GM21786 (cell line): ENCODE results near the gene RPS10.

Experiments used
- ATAC-seq: cut with Tn5 transposase; IDR thresholded peaks from one replicate; pipeline ENCODE4 v1.9.1; 2021; ENCODE audit not compliant: unreplicated experiment

The RPS10 gene

GRCh38 chr6:34425498-34426410 is at the start of gene RPS10:
Gene RPS10, minus strand, starts transcription at chr6:34426069. Its CDS starts 848 bp downstream, at chr6:34425221.
- ATAC-seq: peak; percentile 85

GRCh38 chr6:34475238-34475682 is 49.4 kb upstream of the RPS10 start:
- no peak for ATAC-seq

GRCh38 chr6:34474754-34475153 is 48.9 kb upstream of the RPS10 start:
- no peak for ATAC-seq

- ATAC-seq: no peak
Measured at GRCh38 chr6:34473967-34474366, 48.1 kb upstream of the RPS10 start.

DNA sequence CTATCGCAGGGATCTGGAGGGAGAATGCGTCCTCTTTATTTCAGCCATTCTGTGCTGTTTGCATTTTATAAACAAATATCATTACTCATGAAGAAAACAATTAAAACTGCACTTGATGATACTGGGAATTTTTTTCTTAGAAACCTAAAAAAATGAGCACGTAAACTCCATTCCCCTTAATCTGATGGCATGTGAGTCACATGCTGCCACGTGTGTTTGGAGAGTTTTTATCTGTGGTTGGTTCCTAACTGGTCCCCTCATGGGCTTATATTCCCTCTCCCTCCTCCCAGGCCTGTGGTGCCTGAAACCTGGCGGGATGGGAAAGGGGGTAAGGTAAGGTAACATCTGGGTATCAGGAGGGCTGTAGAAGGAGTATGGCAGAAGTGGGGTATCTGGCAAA is 46.6 kb upstream of the RPS10 start:
- ATAC-seq: no peak

DNA sequence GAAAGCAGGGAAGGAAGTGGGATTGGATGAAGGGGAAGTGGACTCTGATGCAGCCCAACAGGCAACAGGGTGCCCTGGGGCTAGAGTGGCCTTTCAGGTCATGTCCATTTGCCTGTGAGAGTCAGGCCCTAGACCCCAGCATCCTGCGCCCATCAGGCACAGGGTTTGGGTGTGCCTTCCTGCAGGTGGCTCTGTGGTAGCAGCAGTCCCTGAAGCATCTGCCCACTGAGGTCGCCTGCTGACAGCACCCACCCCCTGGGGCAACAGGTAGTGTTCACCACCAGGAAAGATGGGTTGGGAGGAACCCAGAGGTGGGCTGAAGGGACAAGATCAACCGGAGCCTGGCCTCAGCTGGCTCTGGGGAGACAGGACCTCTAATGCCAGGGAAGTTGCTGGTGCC is 43.6 kb upstream of the RPS10 start:
- ATAC-seq: no peak

DNA sequence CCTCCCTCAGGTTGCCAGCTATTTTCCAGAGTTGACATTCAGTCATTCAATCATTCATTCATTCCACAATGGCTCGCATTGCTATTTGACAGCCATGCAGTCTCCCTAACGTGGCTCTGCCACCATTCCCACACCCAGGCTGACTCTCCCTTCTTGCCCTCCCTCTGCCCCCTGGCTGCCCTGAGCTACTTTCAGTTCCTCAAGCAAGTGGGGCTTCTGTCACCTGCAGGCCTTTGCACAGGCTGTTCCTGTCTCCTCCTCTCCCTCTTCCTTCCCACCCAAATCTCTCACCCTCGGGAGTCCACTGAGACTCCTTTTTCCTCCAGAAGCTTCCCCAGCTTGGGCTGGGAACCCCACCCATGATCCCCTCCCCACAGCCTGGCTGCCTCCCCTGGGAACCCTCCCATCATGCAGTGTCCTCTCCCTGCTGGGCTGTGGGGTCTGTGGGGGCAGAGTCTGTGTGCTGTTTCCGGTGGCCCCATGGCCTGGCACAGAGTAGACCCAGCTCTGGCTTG is 42.6 kb upstream of the RPS10 start:
- peak; percentile 77 for ATAC-seq

- ATAC-seq: no peak
Measured at GRCh38 chr6:34466242-34467185, 40.6 kb upstream of the RPS10 start.

GRCh38 chr6:34465531-34466241 is 39.8 kb upstream of the RPS10 start, which contains the start of gene PACSIN1:
Gene PACSIN1, plus strand, starts transcription at chr6:34466076. Its CDS starts 60,230 bp downstream, at chr6:34526306.
- ATAC-seq: no peak

DNA sequence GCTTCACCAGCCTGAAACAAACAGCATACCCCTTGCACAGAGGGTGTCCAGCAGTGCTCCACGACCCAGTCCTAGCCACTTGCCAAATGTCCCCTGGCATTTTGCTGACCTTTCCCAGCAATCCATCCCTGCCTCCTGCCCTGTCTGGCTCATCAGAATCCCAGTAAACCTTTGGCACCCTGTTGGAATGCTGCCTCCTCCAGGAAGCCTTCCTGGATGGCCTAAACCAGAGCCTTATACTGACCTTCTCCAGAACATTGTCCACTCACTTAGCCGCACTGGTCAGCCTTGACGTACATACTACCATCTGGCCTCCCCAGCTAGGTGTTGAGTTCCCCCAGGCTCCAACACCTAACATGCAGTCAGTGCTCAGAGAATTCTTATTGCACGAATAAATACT is 38.0 kb upstream of the RPS10 start:
- no peak for ATAC-seq

DNA sequence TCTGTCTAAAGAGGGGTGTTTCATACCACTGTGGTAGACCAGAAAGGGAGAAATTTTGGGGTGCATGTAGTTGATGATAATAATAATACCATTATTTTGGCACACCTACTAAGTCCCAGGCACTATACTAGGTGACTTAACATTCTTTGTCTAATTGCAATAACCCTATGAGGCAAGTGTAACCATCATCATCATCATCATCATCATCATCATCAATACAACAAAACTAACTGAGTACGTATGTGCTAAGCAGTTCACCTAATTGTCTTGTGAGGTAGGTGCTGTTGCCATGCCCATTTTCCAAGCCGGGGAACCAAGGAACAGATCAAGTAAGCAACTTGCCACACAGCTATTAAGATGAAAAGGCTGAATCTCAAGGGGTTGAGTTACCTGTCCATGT is 37.4 kb upstream of the RPS10 start:
- no peak for ATAC-seq

GRCh38 chr6:34462551-34462971 is 36.7 kb upstream of the RPS10 start:
- ATAC-seq: no peak

DNA sequence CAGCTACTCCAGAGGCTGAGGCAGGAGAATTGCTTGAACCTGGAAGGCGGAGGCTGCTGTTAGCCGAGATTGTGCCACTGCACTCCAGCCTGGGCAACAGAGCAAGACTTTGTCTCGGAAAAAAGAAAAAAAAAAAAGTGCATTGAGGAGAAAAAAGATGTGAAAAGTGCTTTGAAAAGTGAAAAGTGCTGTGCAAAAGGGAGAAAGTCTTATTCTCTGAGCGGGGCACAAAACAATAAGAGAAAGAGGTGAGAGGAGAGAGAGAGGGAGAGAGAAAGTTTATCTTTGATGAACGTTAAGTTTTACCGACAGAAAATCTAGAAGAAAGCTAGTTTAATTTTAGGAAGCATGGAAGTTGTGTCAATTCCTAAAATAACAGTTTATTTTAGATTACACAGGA is 36.1 kb upstream of the RPS10 start:
- ATAC-seq: no peak

DNA sequence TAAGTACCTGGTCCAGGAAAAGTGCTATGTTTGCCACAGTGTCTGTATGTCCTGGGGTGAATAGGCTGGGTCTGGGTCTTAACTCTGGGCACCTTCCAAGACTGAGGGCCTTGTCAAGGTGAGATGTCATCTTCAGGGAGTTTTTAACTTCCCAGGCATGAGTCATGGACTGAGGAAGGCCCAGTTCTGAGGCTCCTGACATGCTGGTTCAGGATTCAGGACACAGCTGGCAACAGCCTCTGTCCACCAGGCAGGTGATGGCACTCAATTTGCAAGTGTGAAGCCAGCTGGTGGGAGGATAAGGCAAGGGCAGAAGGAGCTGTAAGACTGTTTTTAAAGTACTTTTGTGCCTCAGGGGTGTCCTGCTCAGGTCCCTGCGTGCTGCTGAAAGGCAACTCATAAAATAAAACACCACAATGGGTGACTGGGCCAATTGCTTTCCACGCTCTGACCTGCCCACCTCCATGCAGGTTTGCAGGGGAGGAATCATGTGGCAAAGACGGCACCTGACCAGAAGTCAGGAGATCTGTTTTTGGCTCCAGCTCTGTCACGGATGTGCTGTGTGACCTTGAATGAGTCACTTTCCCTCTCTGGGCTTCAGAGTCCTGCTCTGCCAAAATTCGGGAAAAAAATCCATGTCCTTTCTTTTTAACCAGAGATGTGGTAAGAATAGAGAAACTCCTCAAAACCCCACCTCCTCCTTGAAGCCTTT is 35.1 kb upstream of the RPS10 start:
- ATAC-seq: no peak

GRCh38 chr6:34459899-34460593 is 34.2 kb upstream of the RPS10 start:
- ATAC-seq: no peak

- no peak for ATAC-seq
Measured at GRCh38 chr6:34457742-34458735, 32.2 kb upstream of the RPS10 start.

- no peak for ATAC-seq
Measured at GRCh38 chr6:34457382-34457741, 31.5 kb upstream of the RPS10 start.

DNA sequence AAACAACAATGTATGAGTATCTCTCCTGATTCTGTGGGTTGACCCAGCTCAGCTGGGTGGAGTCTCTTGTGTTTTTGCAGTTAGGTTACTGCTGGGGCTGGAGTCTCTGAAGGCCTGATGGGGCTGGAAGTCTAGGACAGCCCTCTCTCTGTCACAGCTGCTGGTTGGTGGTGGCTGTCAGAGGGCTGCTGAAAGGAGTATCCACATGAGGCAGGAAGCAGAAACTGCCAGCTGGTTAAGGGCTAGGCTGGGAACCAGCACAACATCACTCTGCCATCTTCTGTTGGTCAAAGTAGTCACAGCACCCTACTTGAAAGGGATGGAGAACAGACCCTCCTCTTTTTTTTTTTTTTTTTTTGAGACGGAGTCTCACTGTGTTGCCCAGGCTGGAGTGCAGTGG is 30.0 kb upstream of the RPS10 start:
- ATAC-seq: no peak
